Fibroblast of lung (primary cell): Measurements from ENCODE around the gene FOXD3. TPM values are rescaled to one million over a fixed set of nuclear protein-coding genes. Genes with fewer than 3 reads are reported as not detected.
A peak's percentile ranks its signal among the peaks of the same experiment; 100 is the strongest.

Source experiments
- DNase-seq, 2 donors: peaks; one replicate each; pipeline versions ENCODE4 v3.0.0 to v3.0.0-alpha.2; 2010; ENCODE audit warnings: low read depth in 2 of 2
- H2AFZ ChIP-seq: 2 replicates; pipeline ENCODE4 v1.5.1; 2012; ENCODE audit warnings: low read length, control low read depth, inconsistent platforms
- H3K27ac ChIP-seq: 2 replicates; pipeline ENCODE4 v1.5.1; 2011; ENCODE audit warnings: low read length, control low read depth; ENCODE audit not compliant: insufficient read depth
- H3K27me3 ChIP-seq: 2 replicates; pipeline ENCODE4 v1.5.1; 2011; ENCODE audit warnings: mild to moderate bottlenecking, low read length; ENCODE audit not compliant: control insufficient read depth, insufficient read depth
- H3K36me3 ChIP-seq: 2 replicates; pipeline ENCODE4 v1.5.1; 2011; ENCODE audit warnings: low read length; ENCODE audit not compliant: control insufficient read depth, insufficient read depth
- H3K4me1 ChIP-seq: 2 replicates; pipeline ENCODE4 v1.5.1; 2011; ENCODE audit warnings: low read length; ENCODE audit not compliant: control insufficient read depth, insufficient read depth; ENCODE audit errors: extremely low read depth
- H3K4me2 ChIP-seq: 2 replicates; pipeline ENCODE4 v1.5.1; 2011; ENCODE audit warnings: low read length, control low read depth; ENCODE audit not compliant: insufficient read depth; ENCODE audit errors: extremely low read depth
- H3K4me3 ChIP-seq, 4 experiments: fragments of 200-600 bp in 1 of 4; sonication (generic) in 1 of 4; replicated peaks in 1 of 4; 2 replicates each; pipeline ENCODE4 v1.5.1; 2011 to 2016; ENCODE audit warnings: low read length in 4 of 4, low read depth in 3 of 4, mild to moderate bottlenecking in 3 of 4, control low read depth in 2 of 4, inconsistent platforms in 1 of 4, mixed read lengths in 1 of 4; ENCODE audit not compliant: insufficient read depth in 1 of 4; ENCODE audit errors: control extremely low read depth in 1 of 4
- H3K79me2 ChIP-seq: 2 replicates; pipeline ENCODE4 v1.5.1; 2012; ENCODE audit warnings: mild to moderate bottlenecking, low read length, inconsistent platforms; ENCODE audit not compliant: control insufficient read depth, insufficient read depth
- H3K9ac ChIP-seq: 2 replicates; pipeline ENCODE4 v1.5.1; 2011; ENCODE audit warnings: mild to moderate bottlenecking, low read length, control low read depth; ENCODE audit not compliant: insufficient read depth
- H3K9me3 ChIP-seq: 2 replicates; pipeline ENCODE4 v1.5.1; 2012; ENCODE audit warnings: low read depth, low read length; ENCODE audit not compliant: control insufficient read depth, insufficient read depth
- H4K20me1 ChIP-seq: 2 replicates; pipeline ENCODE4 v1.5.1; 2011; ENCODE audit warnings: low read length; ENCODE audit not compliant: control insufficient read depth, insufficient read depth; ENCODE audit errors: extremely low read depth
- EZH2 ChIP-seq: IDR thresholded peaks from 2 replicates; pipeline ENCODE4 v1.5.1; 2012; ENCODE audit warnings: low read length, control low read depth, mild to moderate bottlenecking; ENCODE audit errors: missing control alignments
- polyA plus RNA-seq, 2 donors: library from polyadenylated mRNA; depleted of rRNA in 1 of 2; stranded (reverse) in 1 of 2; unstranded in 1 of 2; fragments of >200 nt; gene quantifications; 2 replicates each; pipeline ENCODE4 v1.2.1, GENCODE V29; 2011 to 2012; ENCODE audit warnings: missing spikeins in 1 of 2
- total RNA-seq: library from RNA; depleted of rRNA; stranded (reverse); fragments of >200 nt; gene quantifications from 2 replicates; pipeline ENCODE4 v1.2.1, GENCODE V29; 2014
- TF ChIP-seq, protein P1 (sequence below), 2 donors: IDR thresholded peaks in 1 of 2; conservative IDR thresholded peaks in 1 of 2; 1 replicate in 1 of 2; 2 replicates in 1 of 2; pipeline ENCODE4 v1.5.1; 2011 to 2012; ENCODE audit warnings: low read length in 2 of 2, control low read depth in 1 of 2, inconsistent platforms in 1 of 2, low read depth in 1 of 2, mild to moderate bottlenecking in 1 of 2

FOXD3 gene
- total and polyA plus RNA-seq, 2 donors (not counting 1 experiment from before 2014, with no cell fraction given), result not detected

DNA sequence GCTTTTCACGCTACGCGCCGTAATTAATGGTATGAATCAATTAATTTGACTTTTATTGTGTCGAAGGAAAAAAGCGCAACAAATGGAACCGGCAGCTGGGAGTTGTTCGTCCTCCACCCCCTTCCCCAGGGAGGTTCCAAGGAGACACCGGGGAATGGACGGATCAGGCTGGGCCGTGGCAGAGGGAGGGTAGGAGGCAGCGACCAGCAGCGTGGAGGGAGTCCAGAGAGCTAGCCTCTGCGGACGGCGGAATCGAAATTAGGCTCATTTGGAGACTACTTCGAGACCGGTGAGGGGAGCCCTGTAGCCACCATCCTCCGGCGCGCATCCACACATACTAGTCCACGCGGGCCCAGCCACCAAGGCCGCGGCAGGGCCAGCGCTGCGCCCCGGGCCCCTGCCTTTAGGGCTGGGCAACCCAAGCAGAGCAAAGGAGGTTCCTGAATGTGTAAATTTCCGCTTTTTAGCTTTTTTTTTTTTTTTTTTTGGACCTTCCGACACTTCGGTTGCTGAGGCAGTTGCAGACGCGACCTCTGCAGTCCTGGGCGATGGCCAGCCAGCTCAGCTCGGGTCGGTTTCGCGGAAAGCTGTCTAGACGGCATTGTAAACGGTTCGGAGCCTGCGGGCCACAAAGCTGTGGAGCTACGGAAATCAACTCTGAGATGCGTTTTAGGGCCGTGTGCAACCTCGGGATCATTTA lies 2.2 kb upstream of the FOXD3 start:
- no peak overlapping the region for H3K9ac ChIP-seq
- H3K4me1 ChIP-seq, result no peaks in the 10 kb centered on the region
- H3K27ac ChIP-seq, result no peak overlapping the region
- no peak overlapping the region for H3K4me2 ChIP-seq
- TF ChIP-seq EZH2, result peak; percentile 53
- TF ChIP-seq, protein P1, sequence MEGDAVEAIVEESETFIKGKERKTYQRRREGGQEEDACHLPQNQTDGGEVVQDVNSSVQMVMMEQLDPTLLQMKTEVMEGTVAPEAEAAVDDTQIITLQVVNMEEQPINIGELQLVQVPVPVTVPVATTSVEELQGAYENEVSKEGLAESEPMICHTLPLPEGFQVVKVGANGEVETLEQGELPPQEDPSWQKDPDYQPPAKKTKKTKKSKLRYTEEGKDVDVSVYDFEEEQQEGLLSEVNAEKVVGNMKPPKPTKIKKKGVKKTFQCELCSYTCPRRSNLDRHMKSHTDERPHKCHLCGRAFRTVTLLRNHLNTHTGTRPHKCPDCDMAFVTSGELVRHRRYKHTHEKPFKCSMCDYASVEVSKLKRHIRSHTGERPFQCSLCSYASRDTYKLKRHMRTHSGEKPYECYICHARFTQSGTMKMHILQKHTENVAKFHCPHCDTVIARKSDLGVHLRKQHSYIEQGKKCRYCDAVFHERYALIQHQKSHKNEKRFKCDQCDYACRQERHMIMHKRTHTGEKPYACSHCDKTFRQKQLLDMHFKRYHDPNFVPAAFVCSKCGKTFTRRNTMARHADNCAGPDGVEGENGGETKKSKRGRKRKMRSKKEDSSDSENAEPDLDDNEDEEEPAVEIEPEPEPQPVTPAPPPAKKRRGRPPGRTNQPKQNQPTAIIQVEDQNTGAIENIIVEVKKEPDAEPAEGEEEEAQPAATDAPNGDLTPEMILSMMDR (conservative IDR thresholded peaks at IDR 0.05 in 1 of 2, IDR thresholded peaks at IDR 0.05 in 1 of 2; ENCODE audit: low read depth in 1 of 2, low read length in 2 of 2), result no peak
- peak in 1 of 2 donors; percentile 28 for DNase-seq
- no peak overlapping the region for H3K4me3 ChIP-seq
- no peaks in the 10 kb centered on the region for H3K9me3 ChIP-seq
- peaks cover 88% of the 10 kb centered on the region for H3K27me3 ChIP-seq
- H4K20me1 ChIP-seq, result no peaks in the 10 kb centered on the region
- H3K79me2 ChIP-seq, result no peaks in the 10 kb centered on the region
- no peaks in the 10 kb centered on the region for H3K36me3 ChIP-seq
- no peak overlapping the region for H2AFZ ChIP-seq

DNA sequence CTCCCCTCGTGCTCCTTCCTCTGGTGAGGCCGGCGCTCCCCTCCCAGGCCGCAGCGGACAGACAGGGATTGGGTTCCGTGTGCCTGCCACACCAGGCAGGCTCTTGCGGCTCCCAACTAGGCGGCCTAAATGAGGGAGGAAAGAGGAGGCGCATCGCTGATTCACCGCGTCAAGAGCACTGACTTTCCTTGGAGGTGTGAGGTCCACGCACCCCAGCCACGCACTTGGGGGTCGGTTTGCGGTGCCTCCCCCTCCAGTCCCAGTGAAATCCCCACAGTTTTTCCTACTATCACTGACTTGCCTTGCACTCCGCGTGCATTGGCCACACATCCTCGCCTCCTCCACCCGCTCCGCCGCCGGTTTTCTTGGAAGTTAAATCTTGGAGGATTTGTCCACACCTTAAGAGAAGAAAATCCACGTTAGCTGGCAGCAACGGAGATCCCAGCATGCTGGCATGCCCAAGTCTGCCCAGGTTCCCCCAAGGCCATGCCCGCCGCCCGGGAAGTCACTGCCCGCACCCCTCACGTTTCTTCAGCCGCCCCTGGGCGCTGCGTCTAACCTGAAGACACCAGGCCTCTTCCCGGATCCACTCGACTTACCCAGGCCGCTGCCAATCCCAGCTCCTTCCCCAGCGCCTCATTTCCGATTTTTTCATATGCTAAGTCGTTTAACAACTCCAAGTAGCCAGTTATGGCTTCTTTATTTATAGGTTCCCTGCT lies 1.1 kb upstream of the FOXD3 start:
- Histone ChIP-seq H3K4me3 (no peak overlapping the region), H3K9me3 (no peaks in the 10 kb centered on the region), H3K27me3 (peaks cover 94% of the 10 kb centered on the region), H3K9ac (no peak overlapping the region), H3K4me2 (no peak overlapping the region), H4K20me1 (no peaks in the 10 kb centered on the region), H3K79me2 (no peaks in the 10 kb centered on the region), H3K36me3 (no peaks in the 10 kb centered on the region), H3K27ac (no peak overlapping the region), H3K4me1 (no peaks in the 10 kb centered on the region), H2AFZ (no peak overlapping the region)
- TF ChIP-seq, protein P1 (conservative IDR thresholded peaks at IDR 0.05 in 1 of 2, IDR thresholded peaks at IDR 0.05 in 1 of 2; ENCODE audit: low read depth in 1 of 2, low read length in 2 of 2), result no peak
- TF ChIP-seq EZH2, result no peak
- peak in 1 of 2 donors; percentile 11 for DNase-seq

DNA sequence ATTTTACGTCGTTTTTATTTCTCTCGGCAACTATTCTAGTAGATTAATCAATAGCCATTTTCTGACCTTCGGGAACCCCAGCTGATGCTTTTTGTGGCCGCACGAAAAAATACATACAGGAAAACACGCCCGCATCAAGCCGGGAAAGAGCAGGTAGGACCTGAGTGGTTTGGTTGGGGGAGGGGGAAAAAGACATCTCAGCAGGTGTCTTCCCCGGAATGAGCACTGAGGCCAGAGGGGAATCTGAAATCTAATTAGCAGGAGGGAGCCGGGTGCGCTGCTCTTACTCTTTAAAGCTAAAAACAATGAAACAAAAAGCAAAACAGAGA lies 618 bp upstream of the FOXD3 start:
- Histone ChIP-seq H3K4me1 (no peaks in the 10 kb centered on the region), H3K4me2 (peak overlapping the region; percentile 75), H4K20me1 (no peaks in the 10 kb centered on the region), H3K27ac (no peak overlapping the region), H3K4me3 (peak overlapping the region in 3 of 4 experiments; percentile 39 to 53 (median 49)), H3K79me2 (no peaks in the 10 kb centered on the region), H3K9ac (no peak overlapping the region), H3K9me3 (no peaks in the 10 kb centered on the region), H3K27me3 (peaks cover 94% of the 10 kb centered on the region), H3K36me3 (no peaks in the 10 kb centered on the region), H2AFZ (no peak overlapping the region)
- TF ChIP-seq, protein P1 (conservative IDR thresholded peaks at IDR 0.05 in 1 of 2, IDR thresholded peaks at IDR 0.05 in 1 of 2; ENCODE audit: low read depth in 1 of 2, low read length in 2 of 2), result no peak
- no peak for TF ChIP-seq EZH2
- no peak for DNase-seq
